Endothelial cell of umbilical vein (primary cell): ENCODE data around the gene ARID1B. TPM values are rescaled to one million over a fixed set of nuclear protein-coding genes. Genes with fewer than 3 reads are reported as not detected.

ENCODE experiments used
- BruUV-seq: library from RNA; stranded (reverse); fragments of 400-500 nt; replicated peaks from 2 replicates; lab custom pipeline; 2021; lab: Mats Ljungman, UMichigan
- CTCF ChIA-PET: fragments of 300-600, 350-600 bp; sonication (Branson Sonifier 250); formaldehyde crosslinking; loops from one replicate; lab custom pipeline; 2021; ENCODE audit warnings: antibody characterized with exemption, inconsistent platforms; lab: Charles Lee
- POLR2A ChIA-PET: fragments of 300-600, 350-600 bp; sonication (Branson Sonifier 250); formaldehyde crosslinking; loops from one replicate; lab custom pipeline; 2021; ENCODE audit warnings: antibody characterized with exemption, inconsistent platforms; lab: Charles Lee
- DNase-seq: peaks from one replicate; pipeline ENCODE4 v3.0.0-alpha.2; 2011; ENCODE audit warnings: low read depth, low spot score
- FAIRE-seq: peaks from 2 replicates; lab custom pipeline; 2011; peaks lifted over from hg19 to GRCh38; lab: Jason Lieb, UNC
- H2AFZ ChIP-seq: 2 replicates; pipeline ENCODE4 v1.6.0; 2012; ENCODE audit warnings: low read depth, low read length, control low read depth, inconsistent platforms
- H3K27ac ChIP-seq: 2 replicates; pipeline ENCODE4 v1.5.1; 2011; ENCODE audit warnings: low read depth, mild to moderate bottlenecking, control low read depth, low read length, moderate library complexity; ENCODE audit not compliant: insufficient read depth
- H3K27me3 ChIP-seq, 2 experiments: 2 replicates each; pipeline versions ENCODE4 v1.6.0 to v1.6.1; 2011; ENCODE audit warnings: low read length in 2 of 2, mixed read lengths in 1 of 2; ENCODE audit not compliant: control insufficient read depth in 2 of 2, insufficient read depth in 2 of 2
- H3K36me3 ChIP-seq, 2 experiments: 2 replicates in 1 of 2; 3 replicates in 1 of 2; pipeline ENCODE4 v1.5.1; 2011; ENCODE audit warnings: low read length in 2 of 2, mild to moderate bottlenecking in 1 of 2, moderate library complexity in 1 of 2; ENCODE audit not compliant: control insufficient read depth in 2 of 2, insufficient read depth in 2 of 2; ENCODE audit errors: extremely low read depth in 1 of 2
- H3K4me1 ChIP-seq: 3 replicates; pipeline ENCODE4 v1.5.1; 2011; ENCODE audit warnings: mild to moderate bottlenecking, low read length; ENCODE audit not compliant: control insufficient read depth, insufficient read depth; ENCODE audit errors: extremely low read depth
- H3K4me2 ChIP-seq: 2 replicates; pipeline ENCODE4 v1.6.1; 2011; ENCODE audit warnings: low read length, control low read depth, mixed read lengths; ENCODE audit not compliant: insufficient read depth
- H3K4me3 ChIP-seq, 3 experiments: fragments of 200-600 bp in 1 of 3; sonication (generic), shearing (Covaris generic) in 1 of 3; replicated peaks in 1 of 3; 2 replicates each; pipeline ENCODE4 v1.5.1; 2011 to 2016; ENCODE audit warnings: control low read depth in 3 of 3, low read length in 3 of 3, mild to moderate bottlenecking in 2 of 3, inconsistent platforms in 1 of 3, low read depth in 1 of 3, moderate library complexity in 1 of 3; ENCODE audit not compliant: insufficient read depth in 1 of 3
- H3K79me2 ChIP-seq: 2 replicates; pipeline ENCODE4 v1.6.0; 2012; ENCODE audit warnings: low read length, inconsistent platforms; ENCODE audit not compliant: control insufficient read depth, insufficient read depth
- H3K9ac ChIP-seq: replicated peaks from 2 replicates; pipeline ENCODE3; 2011; ENCODE audit warnings: low read length, control low read depth; ENCODE audit not compliant: insufficient read depth; ENCODE audit errors: extremely low read depth
- H3K9me1 ChIP-seq: replicated peaks from 3 replicates; pipeline ENCODE4 v1.6.0; 2011; ENCODE audit warnings: mild to moderate bottlenecking, low read length; ENCODE audit not compliant: control insufficient read depth, insufficient read depth; ENCODE audit errors: extremely low read depth
- H3K9me3 ChIP-seq: replicated peaks from 2 replicates; pipeline ENCODE4 v1.5.1; 2012; ENCODE audit warnings: low read length, inconsistent platforms; ENCODE audit not compliant: control insufficient read depth, insufficient read depth
- H4K20me1 ChIP-seq: replicated peaks from 2 replicates; pipeline ENCODE3; 2011; ENCODE audit warnings: mild to moderate bottlenecking, low read length; ENCODE audit not compliant: control insufficient read depth, insufficient read depth; ENCODE audit errors: extremely low read depth
- CTCF ChIP-seq, 2 donors: IDR thresholded peaks; 1 replicate in 1 of 2; 2 replicates in 1 of 2; pipeline ENCODE4 v1.5.1; 2011; ENCODE audit warnings: low read length in 2 of 2, mild to moderate bottlenecking in 2 of 2, moderate library complexity in 2 of 2, control low read depth in 1 of 2, inconsistent platforms in 1 of 2, low read depth in 1 of 2; ENCODE audit not compliant: insufficient read depth in 1 of 2; ENCODE audit errors: extremely low read depth in 1 of 2
- FOS ChIP-seq: IDR thresholded peaks from 2 replicates; pipeline ENCODE4 v1.6.1; 2011; ENCODE audit warnings: mild to moderate bottlenecking, low read length, moderate library complexity, borderline replicate concordance; ENCODE audit not compliant: insufficient read depth
- JUN ChIP-seq: IDR thresholded peaks from 2 replicates; pipeline ENCODE4 v1.6.1; 2011; ENCODE audit warnings: borderline replicate concordance, low read depth; ENCODE audit not compliant: insufficient read length, insufficient read depth
- POLR2A ChIP-seq: IDR thresholded peaks from 2 replicates; pipeline ENCODE4 v1.6.1; 2012; ENCODE audit warnings: low read depth, mild to moderate bottlenecking, control low read depth, low read length
- dilution Hi-C: fragments of 300-500 bp; cut with MboI; formaldehyde crosslinking; loops from one replicate; pipeline ENCODE4 v1.15.0; 2019; ENCODE audit warnings: low sequenced_read_pairs; ENCODE audit not compliant: extremely low pct_ligation_motif_present
- intact Hi-C: fragments of 100-400 bp; cut with micrococcal nuclease; formaldehyde crosslinking; loops from one replicate; pipeline ENCODE4 v1.10.0; 2022
- polyA plus RNA-seq, 4 experiments: library from polyadenylated mRNA; depleted of rRNA in 3 of 4; stranded (reverse) in 3 of 4; unstranded in 1 of 4; fragments of >200 nt; gene quantifications; 2 replicates each; pipeline versions ENCODE4 v1.2.1 to v1.2.3, GENCODE V29; 2011 to 2012; ENCODE audit warnings: missing spikeins in 1 of 4
- total RNA-seq: library from RNA; stranded (reverse); gene quantifications from 2 replicates; pipeline ENCODE4 v1.2.3, GENCODE V29; 2021

Gene ARID1B
- total and polyA plus RNA-seq, 2 donors (not counting 3 experiments of a cell fraction or from before 2014, with no cell fraction given) = 21.8 to 89.5 TPM

GRCh38 chr6:157227202-157228166, 450.3 kb downstream of the ARID1B start:
- H3K9ac ChIP-seq = no peak overlapping the region
- H3K27me3 ChIP-seq = no peaks in the 10 kb centered on the region
- FAIRE-seq (no peak), DNase-seq (peak; percentile 55)
- no peaks in the 10 kb centered on the region for H3K79me2 ChIP-seq
- H3K4me1 ChIP-seq = no peaks in the 10 kb centered on the region
- no peaks in the 10 kb centered on the region for H3K9me3 ChIP-seq
- CTCF ChIA-PET = interaction anchor here (1.0 to 2.3 kb wide), 5 partner anchors 8 to 50 kb away, joined by 4 to 16 read pairs (median 8); no protein-coding TSS in a partner anchor
- H2AFZ ChIP-seq = no peak overlapping the region
- no peaks in the 10 kb centered on the region for H3K36me3 ChIP-seq
- no peaks in the 10 kb centered on the region for H4K20me1 ChIP-seq
- dilution Hi-C loops = no loop called here
- no peak overlapping the region for H3K4me2 ChIP-seq
- H3K27ac ChIP-seq = no peak overlapping the region
- no TSS peak for BruUV-seq
- intact Hi-C loops = loop anchor here (1.0 kb wide), 1 partner anchor 47 kb away; no protein-coding TSS in a partner anchor
- H3K9me1 ChIP-seq = no peaks in the 10 kb centered on the region
- POLR2A ChIA-PET = no interaction called here
- TF ChIP-seq POLR2A (no peak), FOS (no peak), CTCF (IDR thresholded peaks at IDR 0.05; ENCODE audit: extremely low read depth in 1 of 2, insufficient read depth in 1 of 2, low read depth in 1 of 2, low read length in 2 of 2) (peak; percentile 30 to 49), JUN (no peak)
- no peak overlapping the region for H3K4me3 ChIP-seq
